SK-N-MC (cell line): ENCODE data around the gene MAP4K5.

Source experiments
- EZH2 ChIP-seq: fragments of 200-600 bp; sonication (generic); IDR thresholded peaks from one replicate; pipeline ENCODE4 v1.6.1; 2017; ENCODE audit warnings: antibody characterized with exemption
- FOXP2 ChIP-seq: optimal IDR thresholded peaks from 2 replicates; pipeline ENCODE3; 2011; ENCODE audit warnings: mild to moderate bottlenecking, moderate library complexity; ENCODE audit not compliant: insufficient read depth; ENCODE audit errors: extremely low read length, control extremely low read depth
- POLR2AphosphoS5 ChIP-seq: IDR thresholded peaks from 2 replicates; pipeline ENCODE4 v1.6.1; 2012; ENCODE audit warnings: mild to moderate bottlenecking, low read depth, low read length, borderline replicate concordance

- TF ChIP-seq POLR2AphosphoS5: no peak
- no peak for TF ChIP-seq EZH2
- TF ChIP-seq FOXP2: no peak
Measured at GRCh38 chr14:50373959-50374358, 158.4 kb downstream of the MAP4K5 start.
